Lower lobe of right lung (tissue), 2 donors: ENCODE measurements around the gene FYB1. TPM values are rescaled to one million over a fixed set of nuclear protein-coding genes. Genes with fewer than 3 reads are reported as not detected.

Experiments
- ATAC-seq, 2 donors: fragments of 200-7000 bp; cut with Tn5 transposase; one replicate each; pipeline ENCODE4 v1.9.1; 2020 to 2022; ENCODE audit warnings: mild to moderate bottlenecking in 2 of 2, moderate library complexity in 2 of 2
- DNase-seq: peaks from one replicate; pipeline ENCODE4 v3.0.0-alpha.2; 2020
- H3K27ac ChIP-seq: fragments of 200-600 bp; one replicate; pipeline ENCODE4 v1.8.0; 2022
- H3K27me3 ChIP-seq: fragments of 200-600 bp; one replicate; pipeline ENCODE4 v1.8.0; 2022; ENCODE audit warnings: low read depth
- H3K36me3 ChIP-seq: fragments of 200-600 bp; one replicate; pipeline ENCODE4 v1.8.0; 2022; ENCODE audit warnings: mild to moderate bottlenecking
- H3K4me1 ChIP-seq: fragments of 200-600 bp; one replicate; pipeline ENCODE4 v1.8.0; 2022
- H3K4me3 ChIP-seq: fragments of 200-600 bp; one replicate; pipeline ENCODE4 v1.8.0; 2022; ENCODE audit warnings: mild to moderate bottlenecking
- H3K9me3 ChIP-seq: fragments of 200-600 bp; one replicate; pipeline ENCODE4 v1.8.0; 2022
- intact Hi-C: fragments of 100-400 bp; cut with DNase I; formaldehyde crosslinking; loops from one replicate; pipeline ENCODE4 v1.11.0; 2022
- total RNA-seq: library from RNA; stranded (reverse); fragmentation: NEBNext Ultra II Directional; extraction: Animal tissue kit (Norgen Biotek cat#: 25700); gene quantifications from one replicate; pipeline ENCODE4 v1.2.1, GENCODE V29; 2021
- TF ChIP-seq, protein P1 (sequence below): fragments of 200-600 bp; IDR thresholded peaks from one replicate; pipeline ENCODE4 v1.8.0; 2022; ENCODE audit warnings: antibody characterized with exemption, mild to moderate bottlenecking
- donor health status: DM: no; HTN: yes; CAD: no; lungs with severe emphysema.

Gene FYB1
- total RNA-seq, 1 donor from 2014 or later, result 51.0 TPM

DNA sequence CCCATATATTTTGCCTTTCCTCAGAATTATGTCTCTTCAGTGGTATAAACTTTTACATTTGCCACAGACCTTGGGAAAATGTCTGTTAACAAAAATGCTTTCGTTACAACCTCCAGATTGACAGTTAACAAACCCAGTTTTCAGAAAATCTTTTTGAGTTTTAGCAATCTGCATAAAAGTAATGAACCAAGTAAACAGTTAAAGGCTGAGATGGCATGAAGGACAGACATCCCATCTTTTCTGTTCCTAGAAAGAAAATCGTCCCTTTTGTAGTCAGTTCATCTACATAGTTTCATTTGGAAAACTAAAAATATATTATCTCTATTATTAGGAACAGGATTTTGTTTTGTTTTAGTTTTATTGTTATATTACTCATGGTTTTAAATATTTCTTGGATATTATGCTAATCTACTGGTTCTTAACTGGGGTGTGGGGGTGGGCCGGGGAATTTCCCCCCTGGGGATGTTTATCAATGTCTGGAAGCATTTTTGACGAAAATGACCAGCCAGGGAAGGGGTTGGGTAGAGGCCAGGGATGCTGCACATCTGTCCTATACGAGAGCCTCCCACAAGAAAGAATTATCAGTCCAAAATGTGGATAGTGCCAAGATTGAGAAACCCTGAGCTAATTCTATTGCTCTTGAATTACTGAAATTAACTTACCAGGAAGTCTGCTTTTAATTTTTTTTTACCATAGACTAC is 11.9 kb downstream of the FYB1 start:
- no peak for ATAC-seq
- Histone ChIP-seq H3K4me3 (no peak overlapping the region), H3K36me3 (no peaks in the 10 kb centered on the region), H3K27me3 (no peaks in the 10 kb centered on the region), H3K9me3 (no peaks in the 10 kb centered on the region), H3K4me1 (peaks cover 6% of the 10 kb centered on the region), H3K27ac (no peak overlapping the region)
- intact Hi-C loops, result no loop called here
- TF ChIP-seq, protein P1, sequence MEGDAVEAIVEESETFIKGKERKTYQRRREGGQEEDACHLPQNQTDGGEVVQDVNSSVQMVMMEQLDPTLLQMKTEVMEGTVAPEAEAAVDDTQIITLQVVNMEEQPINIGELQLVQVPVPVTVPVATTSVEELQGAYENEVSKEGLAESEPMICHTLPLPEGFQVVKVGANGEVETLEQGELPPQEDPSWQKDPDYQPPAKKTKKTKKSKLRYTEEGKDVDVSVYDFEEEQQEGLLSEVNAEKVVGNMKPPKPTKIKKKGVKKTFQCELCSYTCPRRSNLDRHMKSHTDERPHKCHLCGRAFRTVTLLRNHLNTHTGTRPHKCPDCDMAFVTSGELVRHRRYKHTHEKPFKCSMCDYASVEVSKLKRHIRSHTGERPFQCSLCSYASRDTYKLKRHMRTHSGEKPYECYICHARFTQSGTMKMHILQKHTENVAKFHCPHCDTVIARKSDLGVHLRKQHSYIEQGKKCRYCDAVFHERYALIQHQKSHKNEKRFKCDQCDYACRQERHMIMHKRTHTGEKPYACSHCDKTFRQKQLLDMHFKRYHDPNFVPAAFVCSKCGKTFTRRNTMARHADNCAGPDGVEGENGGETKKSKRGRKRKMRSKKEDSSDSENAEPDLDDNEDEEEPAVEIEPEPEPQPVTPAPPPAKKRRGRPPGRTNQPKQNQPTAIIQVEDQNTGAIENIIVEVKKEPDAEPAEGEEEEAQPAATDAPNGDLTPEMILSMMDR, result no peak
- no peak for DNase-seq

DNA sequence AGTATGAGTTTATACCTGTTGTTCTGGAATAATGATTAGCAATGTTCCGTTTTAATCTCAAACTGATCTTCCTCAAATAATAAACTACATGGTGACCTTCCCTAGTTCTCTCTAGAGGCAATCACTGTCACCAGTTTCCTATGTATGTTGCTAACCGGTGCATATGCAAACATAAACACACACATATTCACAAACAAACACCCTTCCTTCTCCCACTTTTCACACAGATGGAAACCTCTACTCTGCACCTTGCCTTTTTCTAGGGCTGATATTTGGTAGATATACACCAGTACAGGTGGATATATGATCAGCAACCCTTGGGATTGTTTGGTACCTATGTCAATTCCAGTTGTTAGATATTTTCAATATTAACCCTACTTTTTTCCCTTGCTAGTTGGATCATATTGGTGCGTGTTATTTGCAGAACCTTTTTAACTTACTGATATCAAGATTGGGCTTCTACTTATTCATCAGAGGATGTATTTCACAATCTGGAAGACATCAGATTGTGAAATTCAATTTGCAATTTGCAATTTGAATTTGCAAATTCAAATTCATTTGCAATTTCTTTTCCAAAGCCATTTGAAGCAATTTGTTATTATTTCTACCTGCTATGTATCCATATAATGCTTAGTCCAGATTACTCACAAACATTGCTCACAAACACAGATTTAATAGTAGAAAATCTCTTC is 12.6 kb downstream of the FYB1 start:
- H3K4me1 ChIP-seq, result peaks cover 6% of the 10 kb centered on the region
- no peak overlapping the region for H3K4me3 ChIP-seq
- ATAC-seq, result no peak
- intact Hi-C loops, result no loop called here
- H3K36me3 ChIP-seq, result no peaks in the 10 kb centered on the region
- no peaks in the 10 kb centered on the region for H3K27me3 ChIP-seq
- no peak overlapping the region for H3K27ac ChIP-seq
- no peak for DNase-seq
- H3K9me3 ChIP-seq, result no peaks in the 10 kb centered on the region
- TF ChIP-seq, protein P1, result no peak

DNA sequence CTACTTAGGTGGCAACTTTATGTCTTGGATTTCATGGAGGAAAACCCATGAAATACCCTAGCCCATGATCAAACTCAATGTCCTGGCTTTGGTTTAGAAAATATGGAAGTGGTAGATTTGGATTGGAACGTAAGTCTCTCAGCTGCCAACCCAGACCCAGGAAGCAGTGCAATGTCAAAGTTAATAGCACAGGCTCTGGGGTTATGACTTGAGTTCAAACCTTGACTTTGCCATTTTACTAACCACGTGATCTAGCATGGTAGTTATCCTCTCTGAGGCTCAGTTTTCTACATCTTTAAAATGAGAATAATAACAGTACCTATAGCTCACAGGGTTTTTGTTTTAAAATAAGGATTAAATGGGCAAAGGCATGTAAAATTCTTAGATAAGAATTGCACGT is 13.8 kb downstream of the FYB1 start:
- no peak for DNase-seq
- Histone ChIP-seq H3K27me3 (no peaks in the 10 kb centered on the region), H3K4me1 (peaks cover 6% of the 10 kb centered on the region), H3K36me3 (no peaks in the 10 kb centered on the region), H3K4me3 (no peak overlapping the region), H3K9me3 (no peaks in the 10 kb centered on the region), H3K27ac (no peak overlapping the region)
- TF ChIP-seq, protein P1, result no peak
- intact Hi-C loops, result no loop called here
- no peak for ATAC-seq

DNA sequence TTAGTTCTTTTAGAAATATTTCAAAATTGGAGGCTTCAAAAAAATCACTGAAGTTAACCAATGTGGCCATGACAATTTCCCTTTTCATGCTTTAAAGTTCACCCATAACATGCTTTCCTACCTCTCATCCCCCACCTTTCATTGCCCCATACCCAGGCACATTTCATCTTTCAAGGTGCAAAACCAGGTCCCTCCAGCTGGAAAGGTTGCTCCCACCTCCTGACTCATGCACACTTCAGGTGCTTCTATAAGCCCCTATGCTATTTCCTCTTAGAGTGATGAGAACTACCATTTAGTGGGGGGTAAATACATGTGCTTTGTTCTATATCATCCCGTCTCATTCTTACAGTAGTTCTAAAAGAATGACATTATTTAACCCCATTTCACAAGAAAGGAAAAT is 15.4 kb downstream of the FYB1 start:
- intact Hi-C loops, result no loop called here
- H3K27ac ChIP-seq, result peak overlapping the region; percentile 12

DNA sequence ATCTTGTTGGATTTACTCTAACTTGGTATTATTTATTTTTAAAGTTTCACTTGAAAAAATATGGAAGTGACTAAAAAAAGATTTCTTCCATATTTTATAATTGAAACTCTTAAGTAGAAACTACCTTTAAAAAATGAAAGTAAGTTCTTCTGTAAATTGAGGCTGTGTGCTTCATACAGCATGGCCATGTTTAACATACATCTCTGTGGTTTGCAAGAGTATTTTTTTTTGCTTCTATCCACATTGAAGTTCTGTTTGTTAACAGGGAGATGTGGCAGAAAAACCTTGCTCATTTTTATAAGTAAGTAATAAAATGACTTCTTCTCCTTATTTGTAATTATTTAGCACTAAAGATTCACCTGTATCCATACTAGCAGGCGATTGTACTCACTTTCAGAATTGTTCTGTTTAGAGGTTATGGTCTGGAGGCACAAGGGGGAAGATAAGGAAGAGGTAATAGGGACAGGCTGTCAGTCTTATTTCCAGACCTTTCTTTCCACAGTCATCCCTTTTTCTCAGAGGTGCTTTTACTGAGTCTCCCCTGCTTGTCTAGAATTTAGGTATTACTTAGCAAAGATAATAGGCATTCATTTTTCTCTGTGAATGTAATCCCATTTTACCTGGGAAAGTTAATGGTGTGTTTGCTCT is 16.0 kb downstream of the FYB1 start:
- Histone ChIP-seq H3K9me3 (no peaks in the 10 kb centered on the region), H3K27me3 (no peaks in the 10 kb centered on the region), H3K4me3 (peak overlapping the region; percentile 26), H3K27ac (peak overlapping the region; percentile 46), H3K4me1 (peaks cover 6% of the 10 kb centered on the region), H3K36me3 (no peaks in the 10 kb centered on the region)
- intact Hi-C loops, result no loop called here
- TF ChIP-seq, protein P1, result no peak
- ATAC-seq (no peak), DNase-seq (no peak)

More for the DNA sequence above, 15.4 kb downstream of the FYB1 start:
- H3K27me3 ChIP-seq, result no peaks in the 10 kb centered on the region
- H3K9me3 ChIP-seq, result no peaks in the 10 kb centered on the region
- no peak overlapping the region for H3K4me3 ChIP-seq
- TF ChIP-seq, protein P1, result no peak
- H3K4me1 ChIP-seq, result peaks cover 6% of the 10 kb centered on the region
- DNase-seq (no peak), ATAC-seq (no peak)
- no peaks in the 10 kb centered on the region for H3K36me3 ChIP-seq
